Thyroid gland (tissue), 4 donors: ENCODE results near the gene DDX49.

Experiments
- POLR2A ChIP-seq, 2 donors: fragments of 450-650 bp; IDR thresholded peaks; one replicate each; pipeline ENCODE4 v1.6.1; 2017; ENCODE audit warnings: antibody characterized with exemption in 2 of 2, mild to moderate bottlenecking in 2 of 2, moderate library complexity in 1 of 2
- TF ChIP-seq, protein P1 (sequence below), 6 experiments: fragments of 200-600 bp in 3 of 6; fragments of 450-650 bp in 3 of 6; sonication (generic) in 3 of 6; IDR thresholded peaks; one replicate each; pipeline ENCODE4 v1.5.1; 2016 to 2019; ENCODE audit warnings: antibody characterized with exemption in 6 of 6, mild to moderate bottlenecking in 2 of 6, inconsistent platforms in 1 of 6, moderate library complexity in 1 of 6

- TF ChIP-seq POLR2A (IDR thresholded peaks at IDR 0.05) = no peak
- TF ChIP-seq, protein P1, sequence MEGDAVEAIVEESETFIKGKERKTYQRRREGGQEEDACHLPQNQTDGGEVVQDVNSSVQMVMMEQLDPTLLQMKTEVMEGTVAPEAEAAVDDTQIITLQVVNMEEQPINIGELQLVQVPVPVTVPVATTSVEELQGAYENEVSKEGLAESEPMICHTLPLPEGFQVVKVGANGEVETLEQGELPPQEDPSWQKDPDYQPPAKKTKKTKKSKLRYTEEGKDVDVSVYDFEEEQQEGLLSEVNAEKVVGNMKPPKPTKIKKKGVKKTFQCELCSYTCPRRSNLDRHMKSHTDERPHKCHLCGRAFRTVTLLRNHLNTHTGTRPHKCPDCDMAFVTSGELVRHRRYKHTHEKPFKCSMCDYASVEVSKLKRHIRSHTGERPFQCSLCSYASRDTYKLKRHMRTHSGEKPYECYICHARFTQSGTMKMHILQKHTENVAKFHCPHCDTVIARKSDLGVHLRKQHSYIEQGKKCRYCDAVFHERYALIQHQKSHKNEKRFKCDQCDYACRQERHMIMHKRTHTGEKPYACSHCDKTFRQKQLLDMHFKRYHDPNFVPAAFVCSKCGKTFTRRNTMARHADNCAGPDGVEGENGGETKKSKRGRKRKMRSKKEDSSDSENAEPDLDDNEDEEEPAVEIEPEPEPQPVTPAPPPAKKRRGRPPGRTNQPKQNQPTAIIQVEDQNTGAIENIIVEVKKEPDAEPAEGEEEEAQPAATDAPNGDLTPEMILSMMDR (IDR thresholded peaks at IDR 0.05) = no peak
These were observed 43.8 kb upstream of the DDX49 start for GRCh38 chr19:18875726-18876125.
